HG03097 (cell line): ENCODE data around the gene PHF3.

ENCODE experiments used
- ATAC-seq: cut with Tn5 transposase; IDR thresholded peaks from one replicate; pipeline ENCODE4 v1.9.1; 2021; ENCODE audit not compliant: unreplicated experiment, low FRiP score

The PHF3 gene

GRCh38 chr6:63757826-63758225 is 122.2 kb downstream of the PHF3 start:
- no peak for ATAC-seq

DNA sequence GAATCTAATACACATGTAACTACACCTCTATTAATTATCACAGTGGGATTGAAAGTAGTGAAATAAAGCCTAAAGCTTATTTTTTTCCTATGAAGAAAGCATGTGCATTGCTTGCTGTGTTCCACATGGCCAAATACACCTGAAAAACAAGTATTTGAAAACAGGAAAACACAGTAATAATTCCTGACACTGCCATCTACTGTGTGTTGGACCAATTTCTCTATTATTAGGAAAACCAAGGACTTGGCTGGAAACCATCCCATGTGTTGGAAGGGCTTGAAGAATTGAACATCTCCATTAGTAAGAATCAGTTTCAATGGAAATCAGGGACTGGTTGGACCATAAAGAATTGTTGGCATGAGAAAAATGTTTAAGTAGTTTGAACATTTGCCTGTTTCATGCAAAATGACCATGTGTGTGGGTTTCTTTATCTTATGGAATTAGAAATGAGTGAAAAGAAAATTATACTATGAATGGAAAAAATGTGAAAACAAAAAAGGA is 124.1 kb downstream of the PHF3 start:
- no peak for ATAC-seq

- no peak for ATAC-seq
Measured at GRCh38 chr6:63760199-63760598, 124.6 kb downstream of the PHF3 start.

DNA sequence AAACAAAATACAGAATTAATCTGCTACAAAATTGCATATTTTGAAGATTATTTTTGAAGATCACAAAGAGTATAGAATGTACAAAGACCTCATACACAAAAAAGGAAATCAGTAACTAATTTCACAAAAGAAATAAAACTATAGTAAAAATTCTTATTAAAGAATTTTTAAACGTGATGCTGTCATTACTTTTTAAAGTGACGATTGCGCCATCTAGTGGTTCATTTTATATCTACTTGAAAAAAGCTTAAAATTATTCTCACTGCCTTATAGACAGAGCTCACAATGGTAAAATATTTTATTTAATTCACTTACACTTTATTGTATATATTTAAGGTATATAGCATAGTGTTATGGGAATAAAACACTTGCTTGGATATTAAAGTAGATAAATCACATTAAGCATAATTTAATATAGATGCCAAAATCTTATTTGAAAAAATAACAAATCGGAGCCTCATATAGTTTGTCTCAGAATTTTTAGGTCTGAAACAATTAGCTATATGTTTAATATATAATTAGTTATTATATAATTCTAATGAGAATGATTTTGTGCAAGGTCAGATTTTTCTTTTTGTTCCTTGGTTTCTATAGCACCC is 128.8 kb downstream of the PHF3 start:
- ATAC-seq: no peak
